RWPE2 (cell line): ENCODE measurements around the gene LPCAT1.

Experiments used
- ATAC-seq: fragments of 200-7000 bp; cut with Tn5 transposase; 3 replicates; pipeline ENCODE4 v1.9.1; 2021; ENCODE audit warnings: low read depth
- DNase-seq: peaks from one replicate; pipeline ENCODE4 v3.0.0-alpha.2; 2020; ENCODE audit warnings: low spot score
- H3K27ac ChIP-seq: fragments of 450-650 bp; 2 replicates; pipeline ENCODE4 v1.5.1; 2017; ENCODE audit warnings: mild to moderate bottlenecking; ENCODE audit not compliant: poor library complexity, severe bottlenecking
- H3K27me3 ChIP-seq: fragments of 250-450 bp; sonication (Bioruptor Pico); 2 replicates; pipeline ENCODE4 v1.5.1; 2021; ENCODE audit warnings: mild to moderate bottlenecking, moderate library complexity; ENCODE audit not compliant: insufficient read depth, poor library complexity, severe bottlenecking
- H3K36me3 ChIP-seq: fragments of 250-450 bp; sonication (Bioruptor Pico); 2 replicates; pipeline ENCODE4 v1.5.1; 2020; ENCODE audit warnings: low read depth, mild to moderate bottlenecking, moderate library complexity
- H3K4me1 ChIP-seq: fragments of 250-450 bp; sonication (Bioruptor Pico); 2 replicates; pipeline ENCODE4 v1.5.1; 2021; ENCODE audit warnings: mild to moderate bottlenecking, moderate library complexity; ENCODE audit not compliant: insufficient read depth, poor library complexity, severe bottlenecking
- H3K4me3 ChIP-seq: fragments of 250-450 bp; sonication (Bioruptor Pico); 2 replicates; pipeline ENCODE4 v1.5.1; 2021; ENCODE audit warnings: mild to moderate bottlenecking, moderate library complexity; ENCODE audit not compliant: severe bottlenecking
- H3K9me3 ChIP-seq: fragments of 250-450 bp; sonication (Bioruptor Pico); 2 replicates; pipeline ENCODE4 v1.5.1; 2021; ENCODE audit warnings: mild to moderate bottlenecking, moderate library complexity; ENCODE audit not compliant: severe bottlenecking
- TF ChIP-seq, protein P1 (sequence below): fragments of 450-650 bp; IDR thresholded peaks from one replicate; pipeline ENCODE4 v1.5.1; 2017; ENCODE audit warnings: mild to moderate bottlenecking, moderate library complexity; ENCODE audit not compliant: poor library complexity, severe bottlenecking

The LPCAT1 gene

DNA sequence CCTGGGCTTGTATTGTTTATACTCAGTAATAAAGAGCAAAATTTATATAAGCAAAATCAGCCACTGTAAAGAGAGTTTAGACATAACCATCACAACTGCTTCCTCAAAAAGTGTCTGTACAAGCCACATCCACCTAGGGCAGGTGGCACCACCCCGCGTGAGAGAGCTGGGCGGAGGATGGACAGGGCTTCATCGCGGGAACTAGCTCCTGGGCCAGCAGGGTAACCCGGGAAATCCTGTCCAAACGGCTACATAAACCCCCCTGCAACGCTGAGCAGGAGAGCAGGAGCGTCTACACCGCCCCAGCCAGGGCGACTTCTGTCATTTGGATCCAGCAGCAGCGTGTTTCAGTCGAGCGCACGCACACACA, 79.8 kb downstream of the LPCAT1 start:
- no peaks in the 10 kb centered on the region for H3K4me1 ChIP-seq
- ATAC-seq (no peak), DNase-seq (peak; percentile 47)
- peaks cover 84% of the 10 kb centered on the region for H3K27me3 ChIP-seq
- no peak overlapping the region for H3K4me3 ChIP-seq
- no peaks in the 10 kb centered on the region for H3K36me3 ChIP-seq
- TF ChIP-seq, protein P1, sequence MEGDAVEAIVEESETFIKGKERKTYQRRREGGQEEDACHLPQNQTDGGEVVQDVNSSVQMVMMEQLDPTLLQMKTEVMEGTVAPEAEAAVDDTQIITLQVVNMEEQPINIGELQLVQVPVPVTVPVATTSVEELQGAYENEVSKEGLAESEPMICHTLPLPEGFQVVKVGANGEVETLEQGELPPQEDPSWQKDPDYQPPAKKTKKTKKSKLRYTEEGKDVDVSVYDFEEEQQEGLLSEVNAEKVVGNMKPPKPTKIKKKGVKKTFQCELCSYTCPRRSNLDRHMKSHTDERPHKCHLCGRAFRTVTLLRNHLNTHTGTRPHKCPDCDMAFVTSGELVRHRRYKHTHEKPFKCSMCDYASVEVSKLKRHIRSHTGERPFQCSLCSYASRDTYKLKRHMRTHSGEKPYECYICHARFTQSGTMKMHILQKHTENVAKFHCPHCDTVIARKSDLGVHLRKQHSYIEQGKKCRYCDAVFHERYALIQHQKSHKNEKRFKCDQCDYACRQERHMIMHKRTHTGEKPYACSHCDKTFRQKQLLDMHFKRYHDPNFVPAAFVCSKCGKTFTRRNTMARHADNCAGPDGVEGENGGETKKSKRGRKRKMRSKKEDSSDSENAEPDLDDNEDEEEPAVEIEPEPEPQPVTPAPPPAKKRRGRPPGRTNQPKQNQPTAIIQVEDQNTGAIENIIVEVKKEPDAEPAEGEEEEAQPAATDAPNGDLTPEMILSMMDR = no peak
- H3K9me3 ChIP-seq = peaks cover 4% of the 10 kb centered on the region
- H3K27ac ChIP-seq = no peak overlapping the region

DNA sequence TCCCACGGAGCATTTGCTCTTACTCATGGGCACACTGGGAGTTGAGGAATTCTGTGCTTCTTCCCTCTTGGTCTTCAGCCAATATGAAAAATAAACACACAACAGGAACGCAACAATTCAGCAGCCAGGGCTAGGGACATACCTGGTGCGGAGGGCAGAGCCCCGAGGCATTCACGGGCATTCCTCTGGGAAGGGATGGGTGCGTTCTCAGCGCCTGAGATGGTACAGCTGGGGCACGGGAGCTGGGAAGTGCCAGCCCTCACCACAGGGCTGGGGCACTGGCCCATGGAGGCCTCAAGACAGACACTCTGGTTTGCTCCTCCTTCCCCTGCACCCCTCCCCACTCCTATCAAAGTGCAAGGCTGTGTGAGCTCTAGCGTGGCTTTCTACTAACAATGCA, 80.6 kb downstream of the LPCAT1 start:
- peak; percentile 49 for DNase-seq
- H3K27me3 ChIP-seq = peaks cover 76% of the 10 kb centered on the region
- H3K36me3 ChIP-seq = no peaks in the 10 kb centered on the region
- no peak overlapping the region for H3K4me3 ChIP-seq
- no peak for ATAC-seq
- H3K9me3 ChIP-seq = peaks cover 4% of the 10 kb centered on the region
- H3K27ac ChIP-seq = no peak overlapping the region
- H3K4me1 ChIP-seq = no peaks in the 10 kb centered on the region
- TF ChIP-seq, protein P1 = no peak

DNA sequence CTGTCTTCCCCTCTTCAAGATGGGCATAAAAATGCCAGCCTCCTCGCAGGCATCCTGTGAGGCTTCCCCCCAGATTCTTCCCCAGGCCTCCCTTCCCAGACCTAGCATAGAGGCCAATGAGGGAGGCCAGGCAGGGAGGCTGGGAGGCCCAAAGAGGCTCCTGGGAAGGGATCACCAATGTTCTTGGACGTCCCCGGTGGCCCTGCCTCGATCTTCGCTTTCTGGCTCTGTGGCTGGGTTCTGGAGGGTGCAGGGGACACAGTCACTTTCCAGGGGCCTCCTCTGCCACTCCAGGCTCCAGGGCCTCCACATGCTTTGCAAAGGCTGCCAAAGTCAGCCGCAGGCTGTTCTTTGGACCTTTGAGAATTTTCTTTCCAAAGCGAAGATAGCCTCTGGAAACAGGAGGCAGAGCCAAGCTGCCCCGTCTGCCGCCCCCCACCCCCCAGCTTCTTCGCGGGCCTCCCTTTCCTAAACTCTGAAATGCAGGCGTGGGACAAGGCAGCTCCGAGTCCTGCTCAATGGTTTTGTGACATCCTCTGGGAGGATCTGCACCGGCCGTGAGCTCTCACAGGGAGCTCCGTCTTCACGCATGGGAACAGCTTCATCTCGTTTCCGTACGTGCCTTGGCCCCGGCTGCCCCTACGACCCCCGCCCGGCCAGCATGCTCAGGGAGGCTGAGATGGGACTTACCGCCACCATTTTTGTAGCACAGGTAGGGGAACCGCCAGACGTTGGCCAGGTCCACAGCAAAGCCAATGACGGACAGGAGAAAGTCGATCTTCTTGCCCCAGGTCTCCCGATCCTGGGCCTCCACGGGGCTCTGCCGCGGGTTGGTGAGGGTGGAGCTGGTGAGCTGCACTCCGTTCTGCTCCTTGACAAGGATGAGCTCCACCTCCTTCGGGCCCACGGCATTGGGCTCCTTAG, 81.3 kb downstream of the LPCAT1 start:
- no peak overlapping the region for H3K27ac ChIP-seq
- H3K4me3 ChIP-seq = no peak overlapping the region
- no peaks in the 10 kb centered on the region for H3K36me3 ChIP-seq
- ATAC-seq (no peak), DNase-seq (peak; percentile 51)
- H3K27me3 ChIP-seq = peaks cover 69% of the 10 kb centered on the region
- TF ChIP-seq, protein P1 = no peak
- H3K4me1 ChIP-seq = peaks cover 3% of the 10 kb centered on the region
- peaks cover 4% of the 10 kb centered on the region for H3K9me3 ChIP-seq

DNA sequence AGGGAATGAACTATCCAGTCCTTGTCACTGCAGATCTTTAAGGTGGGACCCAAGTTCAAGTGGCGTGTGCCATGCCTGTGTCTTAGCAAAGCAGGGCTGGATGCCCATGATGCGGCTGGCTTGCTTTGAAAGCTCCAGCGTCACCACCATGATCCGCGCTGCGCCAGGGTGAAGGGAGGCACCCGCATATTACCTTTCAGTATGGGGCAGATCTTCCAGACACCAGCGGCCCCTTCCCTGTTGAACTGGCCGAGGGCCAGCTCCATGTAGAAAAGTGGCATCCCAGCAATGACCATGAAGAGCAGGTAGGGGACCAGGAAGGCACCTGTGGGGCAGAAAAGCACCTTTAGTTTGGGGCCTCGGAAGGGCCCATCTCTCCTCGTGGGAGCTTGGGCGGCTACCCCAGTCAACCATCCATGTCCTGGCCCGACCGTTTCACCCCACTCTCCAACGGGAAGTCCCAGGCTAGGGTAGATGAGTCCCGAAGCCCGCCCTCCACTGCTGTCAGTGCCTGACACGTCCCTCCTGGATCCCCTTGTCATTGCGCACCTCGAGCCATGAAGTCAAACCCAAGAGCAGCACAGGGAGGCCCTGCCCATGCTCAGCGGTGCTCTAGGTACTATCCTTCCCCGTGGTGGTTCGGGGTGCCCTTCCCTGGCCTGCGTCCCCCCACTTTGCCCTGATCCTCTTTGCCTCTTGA, 82.4 kb downstream of the LPCAT1 start:
- TF ChIP-seq, protein P1 = no peak
- Histone ChIP-seq H3K4me3 (no peak overlapping the region), H3K4me1 (peaks cover 5% of the 10 kb centered on the region), H3K27ac (no peak overlapping the region), H3K9me3 (peaks cover 4% of the 10 kb centered on the region), H3K27me3 (peaks cover 58% of the 10 kb centered on the region), H3K36me3 (no peaks in the 10 kb centered on the region)
- no peak for ATAC-seq
- peak; percentile 70 for DNase-seq
